Measurements from ENCODE around the gene SRGAP1.

The SRGAP1 gene

DNA sequence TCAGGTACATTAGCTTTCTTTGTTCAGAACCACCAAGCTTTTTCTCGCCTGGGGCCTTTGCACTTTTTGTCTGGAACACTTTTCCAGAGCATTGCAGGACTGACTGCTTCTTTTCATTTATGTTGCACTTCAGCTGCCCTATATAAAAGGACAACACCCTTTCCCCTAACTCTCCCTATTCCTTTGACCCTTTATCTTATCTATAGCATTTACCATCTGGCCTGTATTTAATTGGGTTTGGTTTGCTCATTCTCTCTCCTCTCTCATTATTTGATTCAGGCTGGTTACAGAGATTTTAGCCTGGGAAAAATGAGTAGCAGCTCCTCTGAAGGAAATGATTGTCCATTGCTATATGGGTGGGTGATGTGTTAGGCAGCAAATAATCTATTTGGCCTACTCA is 212.2 kb downstream of the SRGAP1 start:
- Histone ChIP-seq H3K9me3 (ENCODE audit: insufficient read depth, low read length, severe bottlenecking) (no peaks in the 10 kb centered on the region), H3K36me3 (ENCODE audit: insufficient read depth, low read length) (no peaks in the 10 kb centered on the region), H3K4me1 (ENCODE audit: insufficient read depth, low read length) (no peaks in the 10 kb centered on the region), H3K27me3 (ENCODE audit: insufficient read depth, low read length, poor library complexity) (peaks cover 11% of the 10 kb centered on the region), H3K9ac (ENCODE audit: low read depth, low read length) (no peak overlapping the region), H3K4me3 (ENCODE audit: low read depth in 1 of 2, low read length in 2 of 2) (no peak overlapping the region), H3K79me2 (ENCODE audit: insufficient read depth, low read length) (no peaks in the 10 kb centered on the region), H2AFZ (ENCODE audit: low read depth, low read length) (no peak overlapping the region), H3K4me2 (ENCODE audit: insufficient read depth, low read length) (no peak overlapping the region), H3K27ac (ENCODE audit: low read length) (no peak overlapping the region), H4K20me1 (ENCODE audit: insufficient read depth, low read length) (no peaks in the 10 kb centered on the region)
- no peak for ATAC-seq (ENCODE audit: insufficient read depth, low read depth)
- no peak for DNase-seq
- TF ChIP-seq, protein P1, sequence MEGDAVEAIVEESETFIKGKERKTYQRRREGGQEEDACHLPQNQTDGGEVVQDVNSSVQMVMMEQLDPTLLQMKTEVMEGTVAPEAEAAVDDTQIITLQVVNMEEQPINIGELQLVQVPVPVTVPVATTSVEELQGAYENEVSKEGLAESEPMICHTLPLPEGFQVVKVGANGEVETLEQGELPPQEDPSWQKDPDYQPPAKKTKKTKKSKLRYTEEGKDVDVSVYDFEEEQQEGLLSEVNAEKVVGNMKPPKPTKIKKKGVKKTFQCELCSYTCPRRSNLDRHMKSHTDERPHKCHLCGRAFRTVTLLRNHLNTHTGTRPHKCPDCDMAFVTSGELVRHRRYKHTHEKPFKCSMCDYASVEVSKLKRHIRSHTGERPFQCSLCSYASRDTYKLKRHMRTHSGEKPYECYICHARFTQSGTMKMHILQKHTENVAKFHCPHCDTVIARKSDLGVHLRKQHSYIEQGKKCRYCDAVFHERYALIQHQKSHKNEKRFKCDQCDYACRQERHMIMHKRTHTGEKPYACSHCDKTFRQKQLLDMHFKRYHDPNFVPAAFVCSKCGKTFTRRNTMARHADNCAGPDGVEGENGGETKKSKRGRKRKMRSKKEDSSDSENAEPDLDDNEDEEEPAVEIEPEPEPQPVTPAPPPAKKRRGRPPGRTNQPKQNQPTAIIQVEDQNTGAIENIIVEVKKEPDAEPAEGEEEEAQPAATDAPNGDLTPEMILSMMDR (IDR thresholded peaks at IDR 0.05; ENCODE audit: borderline replicate concordance, extremely low read depth, low read length, poor library complexity, severe bottlenecking): no peak
- no peak for TF ChIP-seq EZH2 (IDR thresholded peaks at IDR 0.05; ENCODE audit: borderline replicate concordance, low read depth, low read length, severe bottlenecking)

- no peak for DNase-seq
- Histone ChIP-seq H3K79me2 (ENCODE audit: insufficient read depth, low read length) (no peaks in the 10 kb centered on the region), H3K27ac (ENCODE audit: low read length) (no peak overlapping the region)
These were observed 213.2 kb downstream of the SRGAP1 start for GRCh38 chr12:64057706-64058105.

DNA sequence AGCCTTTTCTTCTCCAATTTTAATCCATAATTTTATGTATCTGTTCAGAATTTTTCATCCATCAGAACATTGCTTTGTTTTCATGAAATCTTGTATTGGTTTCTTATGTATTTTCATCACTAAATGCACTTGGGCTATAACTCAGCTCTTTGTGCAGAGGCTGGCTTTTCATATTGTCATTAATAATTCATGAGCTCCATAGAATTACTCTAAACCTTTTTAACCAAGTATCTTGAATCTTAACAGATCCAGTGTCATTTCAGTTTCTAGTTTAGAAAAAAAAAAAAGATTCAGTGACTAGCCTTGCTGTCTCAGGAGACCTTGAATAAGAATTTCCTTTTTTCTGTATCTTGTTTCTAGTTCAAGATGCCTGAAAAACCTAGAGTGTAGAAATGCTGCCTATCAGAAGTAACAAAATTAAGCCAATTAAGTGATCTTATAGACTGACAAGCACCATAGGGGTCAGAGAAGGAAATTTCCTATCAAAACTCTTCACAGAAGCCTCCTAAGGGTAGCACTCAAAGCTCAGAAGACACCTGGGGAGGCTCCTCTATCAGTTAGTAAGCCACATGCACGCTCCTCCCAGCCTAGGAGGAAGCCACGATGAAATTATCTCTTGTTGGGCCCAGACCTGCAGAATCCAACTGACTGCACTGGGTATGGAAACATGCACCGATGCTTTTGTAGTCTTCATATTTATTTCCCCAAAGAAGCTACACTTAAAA is 214.2 kb downstream of the SRGAP1 start:
- no peak for ATAC-seq (ENCODE audit: insufficient read depth, low read depth)
- no peak for DNase-seq
- H3K79me2 ChIP-seq (ENCODE audit: insufficient read depth, low read length): no peaks in the 10 kb centered on the region
- TF ChIP-seq, protein P1 (IDR thresholded peaks at IDR 0.05; ENCODE audit: borderline replicate concordance, extremely low read depth, low read length, poor library complexity, severe bottlenecking): no peak
- no peak for TF ChIP-seq EZH2 (IDR thresholded peaks at IDR 0.05; ENCODE audit: borderline replicate concordance, low read depth, low read length, severe bottlenecking)
- peaks cover 11% of the 10 kb centered on the region for H3K27me3 ChIP-seq (ENCODE audit: insufficient read depth, low read length, poor library complexity)
- H4K20me1 ChIP-seq (ENCODE audit: insufficient read depth, low read length): no peaks in the 10 kb centered on the region
- H3K36me3 ChIP-seq (ENCODE audit: insufficient read depth, low read length): no peaks in the 10 kb centered on the region
- H3K4me1 ChIP-seq (ENCODE audit: insufficient read depth, low read length): no peaks in the 10 kb centered on the region
- H3K4me2 ChIP-seq (ENCODE audit: insufficient read depth, low read length): no peak overlapping the region
- no peak overlapping the region for H3K27ac ChIP-seq (ENCODE audit: low read length)
- H2AFZ ChIP-seq (ENCODE audit: low read depth, low read length): no peak overlapping the region
- H3K4me3 ChIP-seq (ENCODE audit: low read depth in 1 of 2, low read length in 2 of 2): no peak overlapping the region
- H3K9ac ChIP-seq (ENCODE audit: low read depth, low read length): no peak overlapping the region
- no peaks in the 10 kb centered on the region for H3K9me3 ChIP-seq (ENCODE audit: insufficient read depth, low read length, severe bottlenecking)

More at GRCh38 chr12:64057706-64058105, 213.2 kb downstream of the SRGAP1 start:
- Histone ChIP-seq H3K9me3 (ENCODE audit: insufficient read depth, low read length, severe bottlenecking) (no peaks in the 10 kb centered on the region), H3K9ac (ENCODE audit: low read depth, low read length) (no peak overlapping the region), H3K4me2 (ENCODE audit: insufficient read depth, low read length) (no peak overlapping the region), H3K36me3 (ENCODE audit: insufficient read depth, low read length) (no peaks in the 10 kb centered on the region), H4K20me1 (ENCODE audit: insufficient read depth, low read length) (no peaks in the 10 kb centered on the region), H3K27me3 (ENCODE audit: insufficient read depth, low read length, poor library complexity) (peaks cover 11% of the 10 kb centered on the region), H3K4me1 (ENCODE audit: insufficient read depth, low read length) (no peaks in the 10 kb centered on the region), H2AFZ (ENCODE audit: low read depth, low read length) (no peak overlapping the region), H3K4me3 (ENCODE audit: low read depth in 1 of 2, low read length in 2 of 2) (no peak overlapping the region)
- TF ChIP-seq, protein P1 (IDR thresholded peaks at IDR 0.05; ENCODE audit: borderline replicate concordance, extremely low read depth, low read length, poor library complexity, severe bottlenecking): no peak
- no peak for TF ChIP-seq EZH2 (IDR thresholded peaks at IDR 0.05; ENCODE audit: borderline replicate concordance, low read depth, low read length, severe bottlenecking)
- no peak for ATAC-seq (ENCODE audit: insufficient read depth, low read depth)

Data from DND-41 (cell line).